GM12892 (cell line): ENCODE data around the gene RIPK4.

Experiments
- DNase-seq: peaks from one replicate; pipeline ENCODE4 v3.0.0; 2011; ENCODE audit not compliant: insufficient read length
- FAIRE-seq: peaks from 2 replicates; lab custom pipeline; 2011; peaks lifted over from hg19 to GRCh38; lab: Jason Lieb, UNC
- POLR2A ChIP-seq: IDR thresholded peaks from 2 replicates; pipeline ENCODE4 v1.6.1; 2011; ENCODE audit warnings: low read depth, low read length, control low read depth
- POLR2AphosphoS5 ChIP-seq: IDR thresholded peaks from 2 replicates; pipeline ENCODE4 v1.6.1; 2011; ENCODE audit warnings: low read depth, low read length, control low read depth
- TAF1 ChIP-seq: IDR thresholded peaks from 2 replicates; pipeline ENCODE4 v1.6.1; 2011; ENCODE audit warnings: low read depth, mild to moderate bottlenecking, control low read depth, low read length, borderline replicate concordance

Gene RIPK4

DNA sequence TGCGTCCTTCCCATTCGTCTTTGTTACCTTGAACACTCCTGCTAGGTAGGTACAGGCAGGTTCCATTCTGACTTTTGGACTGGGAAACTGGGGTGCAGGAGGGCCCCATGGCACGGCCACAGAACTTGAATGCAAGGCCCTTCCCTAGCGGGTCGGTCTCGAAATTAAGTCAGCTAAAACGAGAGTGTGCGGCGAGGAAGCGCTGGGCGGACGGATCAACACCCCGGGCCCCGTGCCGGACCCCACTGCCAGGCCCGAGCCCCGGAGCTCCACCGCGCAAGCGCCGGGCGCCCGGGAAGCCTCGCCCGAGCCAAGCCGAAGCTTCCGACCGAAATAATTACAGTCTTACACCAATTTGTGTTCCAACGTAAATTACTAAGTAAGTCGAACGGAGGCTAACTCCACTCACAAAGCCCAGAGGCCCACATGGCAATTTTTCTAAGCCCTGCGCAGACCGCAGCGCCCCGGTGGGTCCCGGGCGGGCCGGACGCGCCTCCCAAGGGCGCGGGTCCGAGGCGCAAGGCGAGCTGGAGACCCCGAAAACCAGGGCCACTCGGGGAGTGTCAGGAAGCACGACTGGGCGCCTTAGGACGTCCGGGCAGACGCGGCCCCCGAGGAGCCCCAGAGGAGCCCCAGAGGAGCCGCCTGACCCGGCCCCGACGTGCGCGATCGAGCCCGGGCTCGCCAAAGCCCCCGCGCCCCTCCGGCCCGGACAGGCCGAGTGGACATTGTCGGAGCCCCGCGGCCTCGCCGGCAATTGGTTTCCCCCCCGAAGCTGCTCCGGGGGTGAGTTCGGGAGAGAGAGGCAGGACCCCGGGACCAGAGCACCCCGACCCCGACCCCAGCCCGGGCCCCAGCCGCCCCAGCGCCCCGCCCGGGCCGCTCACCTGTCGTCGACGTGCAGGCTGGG is 624 bp downstream of the RIPK4 start:
- no peak for TF ChIP-seq TAF1
- TF ChIP-seq POLR2A: no peak
- TF ChIP-seq POLR2AphosphoS5: no peak
- FAIRE-seq: no peak

DNA sequence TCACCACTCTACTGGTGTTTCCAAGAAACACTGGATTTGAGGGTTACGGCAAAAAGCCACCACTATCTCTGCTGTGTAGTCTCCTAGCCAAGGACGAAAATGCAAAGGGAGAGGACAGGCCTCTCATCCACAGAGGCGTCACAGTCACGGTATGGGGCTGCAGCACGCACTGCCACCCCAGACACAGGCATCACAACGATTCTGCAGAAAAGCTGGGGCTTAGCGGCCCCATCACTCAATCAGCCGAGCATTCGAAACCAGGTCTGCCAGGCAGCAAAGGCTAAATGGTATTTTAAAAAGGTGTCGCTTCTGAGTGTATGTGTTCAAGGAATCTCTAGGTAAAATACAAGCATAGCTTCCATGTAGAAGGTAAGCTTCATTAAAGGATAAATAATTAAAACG is 1.4 kb downstream of the RIPK4 start:
- DNase-seq: no peak
- TF ChIP-seq POLR2A: no peak
- TF ChIP-seq TAF1: no peak
- TF ChIP-seq POLR2AphosphoS5: no peak
- no peak for FAIRE-seq

More for the DNA sequence above, 624 bp downstream of the RIPK4 start:
- no peak for DNase-seq

DNA sequence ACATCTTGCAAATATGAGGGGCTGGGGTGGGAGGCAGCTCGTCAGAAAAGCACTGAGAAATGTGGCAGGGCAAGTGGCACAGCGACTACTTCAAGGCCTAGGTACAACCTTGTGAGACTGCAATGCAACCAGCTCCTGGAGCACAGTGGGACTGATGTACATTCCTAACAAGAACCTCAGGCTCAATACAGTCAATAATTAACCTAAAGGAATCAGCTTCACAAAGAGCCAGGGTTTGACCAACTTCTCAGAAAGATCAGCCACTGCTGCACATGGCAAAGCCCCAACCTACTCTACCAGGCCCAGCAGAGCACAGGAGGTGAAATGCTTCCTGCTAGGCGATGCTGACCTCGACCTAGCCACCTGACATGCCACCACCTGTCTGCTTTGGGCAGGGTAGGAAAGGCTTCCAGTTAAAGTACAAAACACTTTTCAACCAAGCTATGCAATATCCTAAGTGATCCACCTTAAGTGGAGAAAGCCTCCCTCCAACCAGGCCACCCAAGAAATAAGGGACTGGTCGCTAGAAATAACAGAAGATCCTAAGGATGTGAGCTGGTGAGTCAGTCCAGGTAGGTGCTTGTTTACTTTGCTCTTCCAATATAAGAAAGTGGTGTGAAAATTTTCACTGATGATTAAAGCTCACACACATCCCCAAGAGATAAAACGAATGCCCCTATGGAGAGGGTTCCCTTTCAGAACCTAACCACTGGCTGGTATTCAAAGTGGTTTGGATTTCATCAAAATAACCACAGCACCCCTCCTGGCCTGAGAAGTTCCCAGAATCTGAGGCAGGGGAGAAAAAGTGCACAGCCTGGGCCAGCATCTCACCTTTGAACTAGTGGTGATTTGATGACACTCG is 2.1 kb downstream of the RIPK4 start:
- TF ChIP-seq TAF1 (no peak), POLR2AphosphoS5 (no peak), POLR2A (no peak)
- no peak for DNase-seq
- no peak for FAIRE-seq

DNA sequence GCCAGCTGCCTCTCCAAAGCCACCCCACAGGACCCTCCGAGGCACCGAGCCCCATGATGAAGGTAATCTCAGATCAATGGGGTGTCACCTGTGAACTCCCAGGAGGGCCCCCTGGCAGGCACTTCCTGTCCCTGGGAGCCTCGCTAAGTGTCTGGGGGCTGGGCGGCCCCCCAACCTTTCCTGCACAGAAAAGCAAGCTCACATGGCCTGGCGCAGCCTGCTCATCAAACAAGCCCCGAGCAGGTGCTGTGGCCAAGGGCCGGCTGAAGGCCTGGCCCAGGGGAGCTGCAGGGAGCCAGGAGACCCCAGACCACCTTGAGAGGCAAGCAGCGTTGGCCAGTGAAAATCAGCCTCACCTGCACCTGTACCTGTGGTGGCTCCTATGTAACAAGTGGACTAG is 2.9 kb downstream of the RIPK4 start:
- no peak for TF ChIP-seq TAF1
- no peak for TF ChIP-seq POLR2A
- TF ChIP-seq POLR2AphosphoS5: no peak
- no peak for FAIRE-seq
- DNase-seq: no peak

DNA sequence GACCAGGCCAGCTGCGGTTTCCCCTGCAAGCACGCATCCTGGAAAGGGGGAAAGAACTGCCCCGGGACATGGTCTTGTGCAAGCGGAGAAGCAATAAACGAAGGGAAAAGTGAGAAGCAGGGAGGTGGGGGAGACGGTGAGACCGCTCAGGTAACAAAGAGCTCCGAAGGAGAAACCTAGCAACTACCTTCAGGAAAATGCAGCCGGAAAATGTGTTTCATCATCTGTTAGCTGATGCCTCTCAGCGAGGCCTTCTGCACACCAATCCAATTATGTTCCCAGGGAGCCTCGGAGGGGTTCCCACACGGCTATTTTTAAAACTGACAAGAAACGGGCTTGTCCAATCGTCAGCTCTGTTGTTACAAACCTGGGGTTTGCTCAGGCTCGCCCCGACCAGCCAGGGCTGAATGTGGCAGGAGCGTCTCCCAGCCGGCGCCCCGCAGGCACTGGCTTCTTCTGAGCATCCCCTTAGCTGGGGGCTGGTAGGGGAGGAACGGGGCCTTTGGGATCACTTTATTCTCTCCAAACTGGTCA is 3.4 kb downstream of the RIPK4 start:
- DNase-seq (no peak), FAIRE-seq (no peak)
- TF ChIP-seq POLR2A (no peak), POLR2AphosphoS5 (no peak), TAF1 (no peak)

DNA sequence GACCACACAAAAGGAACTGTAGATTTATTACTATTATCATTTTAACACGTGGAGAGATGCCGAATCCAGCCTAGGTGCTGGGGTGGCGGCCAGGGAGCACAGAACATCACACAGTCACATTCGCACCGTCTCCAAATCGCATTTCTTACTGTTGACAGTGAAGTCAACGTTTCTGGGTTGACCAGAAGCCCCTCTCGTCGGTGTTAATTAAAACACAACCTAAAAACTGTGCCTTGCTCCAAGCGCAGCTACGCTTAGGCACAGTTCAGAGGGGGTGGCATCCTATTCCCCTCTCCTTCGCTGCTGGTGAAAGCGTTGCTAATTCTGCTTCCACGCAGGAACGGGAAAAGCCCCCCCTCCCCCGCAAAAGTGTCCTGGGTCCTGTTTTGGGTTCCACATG is 4.1 kb downstream of the RIPK4 start:
- no peak for DNase-seq
- TF ChIP-seq POLR2A (no peak), TAF1 (no peak), POLR2AphosphoS5 (no peak)
- no peak for FAIRE-seq

DNA sequence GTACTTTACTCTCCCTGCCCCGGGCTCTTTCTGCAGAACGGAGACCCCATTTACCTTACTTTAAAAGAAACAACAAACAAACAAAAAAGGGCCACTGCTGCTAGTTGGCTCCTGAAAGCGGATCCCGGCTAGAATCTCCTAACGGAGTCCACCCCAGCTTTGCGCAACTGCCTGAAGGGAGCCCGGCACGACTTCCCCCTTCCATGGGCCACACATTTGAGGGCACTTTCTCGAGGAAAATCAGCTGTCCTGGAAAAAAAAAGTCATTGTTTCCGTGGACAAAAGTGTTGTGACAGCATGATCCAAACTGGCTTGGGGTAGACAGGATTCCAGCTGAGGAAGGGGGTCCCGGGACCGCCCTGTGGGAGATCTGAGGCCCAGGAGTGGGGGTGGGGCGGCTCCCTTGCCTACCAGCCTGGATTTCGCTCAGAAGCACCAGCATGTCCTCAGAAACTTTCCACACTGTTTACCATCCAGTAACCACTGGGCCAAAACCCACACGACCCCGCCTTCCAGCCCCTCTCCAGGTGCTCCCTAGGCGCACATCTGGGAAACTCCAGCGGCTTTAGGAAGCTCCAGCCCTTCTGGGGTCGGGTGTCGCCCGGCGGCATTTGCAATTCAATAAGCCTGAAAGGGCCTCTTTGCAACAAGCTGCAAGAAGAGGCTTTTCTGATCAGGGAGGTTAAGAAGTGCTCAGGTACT is 4.8 kb downstream of the RIPK4 start:
- no peak for FAIRE-seq
- TF ChIP-seq TAF1 (no peak), POLR2A (no peak), POLR2AphosphoS5 (no peak)
- no peak for DNase-seq

DNA sequence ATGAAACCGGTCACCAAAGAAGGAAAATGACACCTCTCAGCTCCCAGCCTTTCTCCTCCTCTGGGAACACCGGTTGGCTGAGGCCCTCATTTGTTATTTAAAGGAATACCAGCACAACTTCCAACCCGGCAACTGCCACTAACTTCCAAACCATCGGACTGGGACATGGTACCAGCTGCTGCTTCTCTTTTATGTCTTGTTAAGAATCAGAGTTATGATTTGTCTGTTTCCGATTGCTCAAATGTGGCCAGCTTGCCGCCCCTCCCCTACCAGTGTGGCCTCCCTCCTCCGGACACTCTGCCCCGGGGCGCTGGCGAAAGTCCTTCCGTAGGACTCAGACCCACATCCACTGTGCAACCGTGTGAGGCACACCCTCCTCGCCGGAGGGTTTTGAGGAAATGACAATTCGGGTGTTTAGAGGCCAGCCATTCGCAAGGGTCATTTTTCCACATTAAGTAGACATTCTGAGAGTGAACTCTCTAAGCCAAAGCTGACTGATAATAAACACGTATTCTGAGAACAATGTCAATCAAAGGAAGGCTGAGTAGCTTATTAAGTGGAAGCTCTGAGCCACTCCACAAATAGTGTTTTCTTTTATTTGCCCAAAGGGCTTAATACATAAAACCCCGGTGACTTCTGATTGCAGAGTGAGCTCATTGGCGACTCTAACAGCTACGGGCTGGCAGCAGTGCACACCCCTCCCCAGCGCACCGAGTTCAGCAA is 5.5 kb downstream of the RIPK4 start:
- DNase-seq (no peak), FAIRE-seq (no peak)
- TF ChIP-seq POLR2AphosphoS5 (no peak), TAF1 (no peak), POLR2A (no peak)

DNA sequence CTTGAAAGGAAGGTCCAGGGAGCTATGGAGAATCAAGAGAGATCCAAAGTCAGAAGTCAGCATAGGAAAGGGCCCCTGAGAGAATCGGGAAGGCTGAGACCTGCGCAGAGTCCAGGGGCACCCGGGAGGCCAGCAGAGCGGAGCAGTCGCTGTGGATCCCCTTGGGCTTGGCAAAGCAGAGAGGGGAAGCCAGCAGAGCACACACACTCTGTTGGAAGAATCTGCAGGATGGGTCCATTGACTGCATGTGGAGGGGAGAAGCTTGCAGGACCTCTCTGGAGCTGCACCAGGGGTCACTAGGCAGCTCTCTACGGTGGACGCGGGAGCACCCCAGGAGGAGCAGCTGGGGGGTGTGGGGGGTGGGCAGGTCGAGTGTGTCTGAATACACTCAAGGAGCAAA is 6.4 kb downstream of the RIPK4 start:
- no peak for DNase-seq
- FAIRE-seq: no peak
- no peak for TF ChIP-seq POLR2AphosphoS5
- no peak for TF ChIP-seq TAF1
- no peak for TF ChIP-seq POLR2A

DNA sequence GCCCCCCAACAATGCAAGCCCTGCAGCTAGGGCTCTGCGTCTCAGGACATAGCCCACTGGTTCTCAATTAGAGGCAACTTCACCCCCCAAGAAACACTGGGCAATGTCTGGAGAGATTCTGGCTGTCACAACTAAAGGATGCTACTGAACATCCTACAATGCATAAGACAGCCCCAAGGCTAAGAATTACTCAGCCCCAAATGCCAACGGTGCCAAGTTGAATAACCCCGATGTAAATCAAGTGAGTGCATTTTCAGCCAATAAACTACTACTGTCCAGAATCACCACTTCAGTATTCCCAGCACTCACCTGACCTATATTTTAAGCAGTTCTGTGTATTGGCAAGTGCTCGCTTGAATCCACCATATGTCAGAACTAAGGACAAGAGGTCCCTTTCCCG is 6.9 kb downstream of the RIPK4 start:
- no peak for TF ChIP-seq POLR2A
- TF ChIP-seq POLR2AphosphoS5: no peak
- no peak for FAIRE-seq
- no peak for DNase-seq
